Astrocyte (in vitro differentiated cells and primary cell): ENCODE results near the gene NFU1.

Experiments
- CTCF ChIP-seq: IDR thresholded peaks from 2 replicates; pipeline ENCODE4 v1.5.1; 2011; ENCODE audit warnings: low read depth, mild to moderate bottlenecking, inconsistent platforms, low read length, moderate library complexity; ENCODE audit not compliant: insufficient read depth
- EZH2 ChIP-seq: IDR thresholded peaks from 2 replicates; pipeline ENCODE4 v1.6.1; 2012; ENCODE audit warnings: mild to moderate bottlenecking, low read length, inconsistent platforms; ENCODE audit not compliant: insufficient read depth

DNA sequence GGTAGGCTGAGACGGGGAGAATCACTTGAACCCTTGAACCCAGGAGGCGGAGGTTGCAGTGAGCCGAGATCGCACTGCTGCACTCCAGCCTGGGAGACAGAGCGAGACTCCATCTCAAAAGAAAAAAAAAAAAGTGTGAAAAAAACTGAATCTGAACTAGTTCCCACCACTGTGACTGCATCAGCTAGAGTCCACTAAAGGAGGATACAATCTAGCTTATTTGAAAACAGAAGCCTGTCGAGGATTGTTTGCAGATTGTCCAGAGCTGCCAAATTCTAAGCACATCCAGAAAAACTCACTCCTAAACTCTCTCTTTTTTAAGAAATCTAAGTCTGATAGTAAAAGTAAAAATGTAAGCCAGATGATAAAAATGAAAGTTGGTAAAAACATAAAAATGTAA is 60.8 kb downstream of the NFU1 start:
- TF ChIP-seq CTCF = no peak
- TF ChIP-seq EZH2 = no peak
